Spleen (tissue), 11 donors: ENCODE measurements around the gene RYR2. TPM values are rescaled to one million over a fixed set of nuclear protein-coding genes. Genes with fewer than 3 reads are reported as not detected.
A peak's percentile ranks its signal among the peaks of the same experiment; 100 is the strongest.

Experiments
- DNase-seq: peaks from one replicate; pipeline ENCODE4 v3.0.0-alpha.2; 2020
- H3K27ac ChIP-seq, 8 donors: fragments of 200-600 bp; sonication (generic) in 7 of 8; 1 replicate in 4 of 8; 2 replicates in 4 of 8; pipeline versions ENCODE4 v1.5.0 to v1.8.0; 2016 to 2021; ENCODE audit warnings: inconsistent platforms in 4 of 8, mild to moderate bottlenecking in 4 of 8, moderate library complexity in 1 of 8
- H3K27me3 ChIP-seq, 7 donors: fragments of 200-600 bp; sonication (generic) in 6 of 7; replicated peaks in 1 of 7; 1 replicate in 4 of 7; 2 replicates in 3 of 7; pipeline versions ENCODE4 v1.5.0 to v1.8.0; 2016 to 2021; ENCODE audit warnings: inconsistent platforms in 3 of 7, mild to moderate bottlenecking in 1 of 7
- H3K36me3 ChIP-seq, 6 donors: fragments of 200-600 bp; sonication (generic) in 5 of 6; 1 replicate in 4 of 6; 2 replicates in 2 of 6; pipeline versions ENCODE4 v1.5.0 to v1.8.0; 2016 to 2021; ENCODE audit warnings: inconsistent platforms in 2 of 6
- H3K4me1 ChIP-seq, 6 donors: fragments of 200-600 bp; sonication (generic) in 5 of 6; 1 replicate in 3 of 6; 2 replicates in 3 of 6; pipeline versions ENCODE4 v1.5.0 to v1.8.0; 2016 to 2021; ENCODE audit warnings: inconsistent platforms in 3 of 6
- H3K4me3 ChIP-seq, 8 donors: fragments of 200-600 bp; sonication (generic) in 7 of 8; 1 replicate in 4 of 8; 2 replicates in 4 of 8; pipeline versions ENCODE4 v1.5.0 to v1.8.0; 2016 to 2021; ENCODE audit warnings: inconsistent platforms in 4 of 8, mild to moderate bottlenecking in 4 of 8, moderate library complexity in 2 of 8
- H3K9me3 ChIP-seq, 8 donors: fragments of 200-600 bp; sonication (generic) in 7 of 8; 1 replicate in 4 of 8; 2 replicates in 4 of 8; pipeline versions ENCODE4 v1.5.0 to v1.8.0; 2016 to 2021; ENCODE audit warnings: inconsistent platforms in 4 of 8
- POLR2A ChIP-seq, 3 donors: fragments of 450-650 bp; IDR thresholded peaks; one replicate each; pipeline ENCODE4 v1.5.1; 2017; ENCODE audit warnings: antibody characterized with exemption in 3 of 3, mild to moderate bottlenecking in 1 of 3
- POLR2AphosphoS5 ChIP-seq, 3 donors: sonication (generic); formaldehyde crosslinking; IDR thresholded peaks; one replicate each; pipeline ENCODE4 v1.5.1; 2017; ENCODE audit warnings: antibody characterized with exemption in 3 of 3
- WGBS, 5 donors: extraction: QIAGEN DNeasy Blood & Tissue Kit in 3 of 5; methylation state at CpG; one replicate each; pipeline versions ENCODE4 v1.1.5 to v1.1.7; 2013 to 2018; 5-methylcytosine and 5-hydroxymethylcytosine counted together
- intact Hi-C: fragments of 100-400 bp; cut with DNase I; formaldehyde crosslinking; loops from one replicate; pipeline ENCODE4 v1.15.0; 2023; ENCODE audit warnings: low total_unique reads
- polyA plus RNA-seq, 3 donors: library from polyadenylated mRNA; stranded (reverse); fragments of 200-250 nt; gene quantifications; one replicate each; pipeline ENCODE4 v1.2.1, GENCODE V29; 2013
- total RNA-seq, 7 donors: library from RNA; depleted of rRNA in 3 of 7; stranded (reverse); fragments of >200 nt in 3 of 7; fragmentation: NEBNext Ultra II Directional in 4 of 7; extraction: Animal tissue kit (Norgen Biotek cat#: 25700) in 4 of 7; gene quantifications; one replicate each; pipeline versions ENCODE4 v1.1.0 to v1.2.1, GENCODE V29; 2016 to 2021
- TF ChIP-seq, protein P1 (sequence below), 11 experiments: fragments of 200-600 bp in 7 of 11; fragments of 450-650 bp in 4 of 11; sonication (generic) in 4 of 11; IDR thresholded peaks in 8 of 11; conservative IDR thresholded peaks in 3 of 11; 1 replicate in 7 of 11; 2 replicates in 4 of 11; pipeline versions ENCODE4 v1.4.0 to v1.8.0; 2016 to 2021; ENCODE audit warnings: antibody characterized with exemption in 11 of 11, inconsistent platforms in 4 of 11, mild to moderate bottlenecking in 1 of 11
- donor health status: healthy with polysubstance abuse.
- donor health status: DM: no; HTN: no; CAD: no; lungs with moderate emphysema.
- donor health status: DM: no; HTN: no; CAD: no.
- donor health status: Bipolar disorder and iron deficiency.
- donor health status: healthy.
- donor health status: DM: no; HTN: no; CAD: no.
- donor health status: DM: yes; HTN: yes; CAD: no.

The RYR2 gene
- total and polyA plus RNA-seq, 10 donors, result 0.12 to 7.1 (median 3.7) TPM

DNA sequence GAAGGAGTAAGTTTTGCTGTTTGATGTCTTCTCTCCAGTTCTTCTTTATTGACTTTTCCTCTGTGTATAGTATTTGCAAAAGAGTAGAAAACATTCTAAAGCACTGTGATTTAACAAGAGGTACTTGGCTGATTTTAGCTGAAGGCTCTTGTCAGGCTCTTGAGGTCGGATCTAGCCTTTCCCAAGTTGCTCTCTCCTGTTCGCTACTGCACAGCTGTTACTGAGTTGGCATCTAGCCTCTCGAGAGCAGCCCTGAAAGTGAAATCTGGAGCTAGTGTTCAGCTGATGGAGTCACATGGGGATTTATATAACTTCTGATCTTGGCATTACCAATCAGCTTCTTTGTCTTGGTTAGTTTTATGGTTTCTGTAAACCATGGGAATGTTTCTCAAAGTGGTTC, 193.1 kb downstream of the RYR2 start:
- no peaks in the 10 kb centered on the region for H3K9me3 ChIP-seq
- H3K27me3 ChIP-seq, result no peaks in the 10 kb centered on the region
- H3K4me1 ChIP-seq, result no peaks in the 10 kb centered on the region
- no peak overlapping the region for H3K4me3 ChIP-seq
- 42 to 65% (median 54%) methylated on average over 3 of the region's 3 CpGs for WGBS, 5 donors
- peak overlapping the region in 1 of 8 donors; percentile 38 for H3K27ac ChIP-seq
- no peak for DNase-seq
- TF ChIP-seq POLR2A (IDR thresholded peaks at IDR 0.05), result no peak
- TF ChIP-seq, protein P1, sequence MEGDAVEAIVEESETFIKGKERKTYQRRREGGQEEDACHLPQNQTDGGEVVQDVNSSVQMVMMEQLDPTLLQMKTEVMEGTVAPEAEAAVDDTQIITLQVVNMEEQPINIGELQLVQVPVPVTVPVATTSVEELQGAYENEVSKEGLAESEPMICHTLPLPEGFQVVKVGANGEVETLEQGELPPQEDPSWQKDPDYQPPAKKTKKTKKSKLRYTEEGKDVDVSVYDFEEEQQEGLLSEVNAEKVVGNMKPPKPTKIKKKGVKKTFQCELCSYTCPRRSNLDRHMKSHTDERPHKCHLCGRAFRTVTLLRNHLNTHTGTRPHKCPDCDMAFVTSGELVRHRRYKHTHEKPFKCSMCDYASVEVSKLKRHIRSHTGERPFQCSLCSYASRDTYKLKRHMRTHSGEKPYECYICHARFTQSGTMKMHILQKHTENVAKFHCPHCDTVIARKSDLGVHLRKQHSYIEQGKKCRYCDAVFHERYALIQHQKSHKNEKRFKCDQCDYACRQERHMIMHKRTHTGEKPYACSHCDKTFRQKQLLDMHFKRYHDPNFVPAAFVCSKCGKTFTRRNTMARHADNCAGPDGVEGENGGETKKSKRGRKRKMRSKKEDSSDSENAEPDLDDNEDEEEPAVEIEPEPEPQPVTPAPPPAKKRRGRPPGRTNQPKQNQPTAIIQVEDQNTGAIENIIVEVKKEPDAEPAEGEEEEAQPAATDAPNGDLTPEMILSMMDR (IDR thresholded peaks at IDR 0.05 in 8 of 11, conservative IDR thresholded peaks at IDR 0.05 in 3 of 11), result no peak
- TF ChIP-seq POLR2AphosphoS5 (IDR thresholded peaks at IDR 0.05), result no peak
- intact Hi-C loops, result no loop called here
- no peaks in the 10 kb centered on the region for H3K36me3 ChIP-seq

DNA sequence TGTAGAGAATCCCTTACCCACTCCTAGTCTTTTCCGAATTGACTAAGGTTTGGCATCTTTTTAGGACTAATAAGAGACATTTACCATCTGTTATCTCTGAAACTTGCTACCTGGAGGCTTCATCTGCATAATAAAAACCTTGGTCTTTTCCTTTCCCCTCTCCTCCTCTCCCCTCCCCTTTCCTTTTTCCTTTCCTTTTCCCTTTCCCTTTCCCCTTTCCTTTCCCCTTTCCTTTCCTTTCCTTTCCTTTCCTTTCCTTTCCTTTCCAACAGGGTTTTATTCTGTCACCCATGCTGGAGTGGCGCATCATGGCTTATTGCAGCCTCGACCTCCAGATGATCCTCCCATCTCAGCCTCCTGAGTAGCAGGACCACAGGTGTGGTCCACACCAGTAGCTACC, 195.7 kb downstream of the RYR2 start:
- no peak for TF ChIP-seq POLR2AphosphoS5 (IDR thresholded peaks at IDR 0.05)
- TF ChIP-seq POLR2A (IDR thresholded peaks at IDR 0.05), result no peak
- TF ChIP-seq, protein P1 (IDR thresholded peaks at IDR 0.05 in 8 of 11, conservative IDR thresholded peaks at IDR 0.05 in 3 of 11), result no peak
- whole genome bisulfite sequencing, 5 donors, result 67 to 84% (median 78%) methylated on average over 3 of the region's 3 CpGs
- Histone ChIP-seq H3K36me3 (no peaks in the 10 kb centered on the region), H3K9me3 (no peaks in the 10 kb centered on the region), H3K4me3 (no peak overlapping the region), H3K4me1 (no peaks in the 10 kb centered on the region), H3K27ac (no peak overlapping the region), H3K27me3 (no peaks in the 10 kb centered on the region)
- intact Hi-C loops, result no loop called here
- no peak for DNase-seq

DNA sequence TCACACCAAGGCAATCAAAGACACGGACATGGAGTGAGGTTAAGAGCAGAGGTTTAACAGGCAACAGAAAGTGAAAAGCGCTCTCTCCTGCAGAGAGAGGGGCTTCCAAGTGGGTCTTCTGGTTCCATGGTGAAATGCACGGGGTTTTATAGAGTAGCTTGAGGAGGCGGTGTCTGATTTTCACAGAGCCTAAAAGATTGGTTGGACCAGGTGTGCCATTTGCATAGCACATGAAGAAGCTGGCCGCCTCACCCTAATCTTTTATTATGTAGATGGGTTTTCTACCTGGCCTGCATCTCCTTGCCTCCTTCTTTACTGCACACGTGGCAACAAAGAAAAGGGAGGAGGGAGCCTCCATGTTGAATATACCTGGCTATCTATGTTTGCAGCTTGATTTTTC, 197.3 kb downstream of the RYR2 start:
- Histone ChIP-seq H3K4me1 (no peaks in the 10 kb centered on the region), H3K27me3 (no peaks in the 10 kb centered on the region), H3K27ac (no peak overlapping the region), H3K4me3 (no peak overlapping the region), H3K9me3 (no peaks in the 10 kb centered on the region), H3K36me3 (no peaks in the 10 kb centered on the region)
- no peak for TF ChIP-seq POLR2A (IDR thresholded peaks at IDR 0.05)
- TF ChIP-seq, protein P1 (IDR thresholded peaks at IDR 0.05 in 8 of 11, conservative IDR thresholded peaks at IDR 0.05 in 3 of 11), result no peak
- TF ChIP-seq POLR2AphosphoS5 (IDR thresholded peaks at IDR 0.05), result no peak
- intact Hi-C loops, result no loop called here
- 60 to 69% (median 65%) methylated on average over 6 of the region's 6 CpGs for WGBS, 5 donors
- no peak for DNase-seq

DNA sequence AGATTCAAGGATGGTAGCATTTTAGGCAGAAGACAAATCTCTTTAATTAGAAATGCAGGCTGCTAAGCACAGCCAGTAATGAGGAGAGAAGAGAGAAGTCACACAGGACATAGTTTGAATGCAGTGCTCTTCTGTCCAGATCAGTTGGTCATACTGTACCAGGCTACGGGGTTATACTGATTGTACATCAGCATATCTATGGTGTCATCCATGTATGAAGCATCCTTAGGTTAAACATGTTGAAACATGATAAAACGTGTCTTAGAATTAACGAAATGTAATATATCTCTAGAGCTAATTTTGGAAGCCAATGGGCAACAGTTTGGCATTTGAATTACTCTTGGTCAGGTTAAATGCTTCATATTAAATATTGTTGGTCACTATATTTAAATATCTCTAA, 199.1 kb downstream of the RYR2 start:
- no peak for TF ChIP-seq POLR2AphosphoS5 (IDR thresholded peaks at IDR 0.05)
- no peak for TF ChIP-seq POLR2A (IDR thresholded peaks at IDR 0.05)
- TF ChIP-seq, protein P1 (IDR thresholded peaks at IDR 0.05 in 8 of 11, conservative IDR thresholded peaks at IDR 0.05 in 3 of 11), result no peak
- Histone ChIP-seq H3K9me3 (no peaks in the 10 kb centered on the region), H3K4me3 (no peak overlapping the region), H3K36me3 (no peaks in the 10 kb centered on the region), H3K27me3 (no peaks in the 10 kb centered on the region), H3K27ac (no peak overlapping the region), H3K4me1 (no peaks in the 10 kb centered on the region)
- DNase-seq, result no peak
- 55 to 88% (median 85%) methylated on average over 3 of the region's 3 CpGs for WGBS, 5 donors
- intact Hi-C loops, result no loop called here
